ENCODE data around the gene REG1B. TPM values are rescaled to one million over a fixed set of nuclear protein-coding genes. Genes with fewer than 3 reads are reported as not detected.

The REG1B gene
- total RNA-seq, 2 donors from 2014 or later: not detected

DNA sequence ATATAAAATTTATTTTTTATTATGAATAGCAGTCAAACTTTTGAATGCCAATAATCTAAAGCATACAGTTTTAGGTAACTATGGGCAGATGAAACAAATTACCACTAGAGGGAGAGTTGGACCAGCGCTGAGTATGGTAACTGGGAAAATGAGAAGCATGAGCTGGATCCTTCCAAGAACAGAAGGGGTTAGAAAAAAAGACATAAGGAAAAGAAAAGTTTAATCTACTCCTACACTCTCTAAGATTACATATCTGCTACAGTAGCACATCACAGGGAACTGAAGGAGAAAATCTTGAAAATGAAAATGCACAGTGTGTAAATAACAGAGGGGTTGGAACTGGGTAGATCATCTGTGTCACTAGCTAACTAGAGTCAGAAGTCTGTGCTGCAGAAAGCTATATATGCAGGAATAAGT is 46.8 kb downstream of the REG1B start:
- 16% methylated on average over 1 of the region's 1 CpG for WGBS
- Histone ChIP-seq H3K27ac (no peak overlapping the region), H3K9me3 (no peaks in the 10 kb centered on the region), H3K4me3 (no peak overlapping the region), H3K4me1 (replicated peaks) (no peaks in the 10 kb centered on the region), H3K27me3 (replicated peaks; ENCODE audit: insufficient read depth) (no peaks in the 10 kb centered on the region), H3K36me3 (no peaks in the 10 kb centered on the region)
- DNase-seq (ENCODE audit: low spot score): no peak
- TF ChIP-seq POLR2A (IDR thresholded peaks at IDR 0.05): no peak
- TF ChIP-seq CTCF (IDR thresholded peaks at IDR 0.05): peak in 2 of 4 experiments; percentile 16 to 17
- intact Hi-C loops (cut with DNase I): loop anchor here (10.0 kb wide), 1 partner anchor 184 kb away; no protein-coding TSS in a partner anchor

DNA sequence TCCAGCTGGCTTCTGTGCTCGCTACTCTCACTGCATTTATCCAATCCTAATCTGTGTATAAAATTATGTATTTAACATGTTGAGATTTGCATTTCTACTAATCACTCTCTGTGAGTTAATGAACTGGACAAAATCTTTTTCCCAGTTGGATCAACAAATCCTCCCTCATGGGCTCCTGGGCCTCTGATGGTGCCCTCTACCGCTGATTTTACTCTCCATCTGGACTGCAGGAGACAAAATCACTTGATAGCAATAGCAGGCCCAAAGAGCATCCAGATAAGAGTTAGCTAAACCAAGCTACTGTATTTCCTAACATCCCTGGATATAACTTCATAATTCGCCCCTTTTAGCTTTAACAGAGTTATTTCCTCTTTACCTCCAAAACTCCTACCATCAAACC is 47.8 kb downstream of the REG1B start:
- TF ChIP-seq POLR2AphosphoS5 (IDR thresholded peaks at IDR 0.05) (no peak), CTCF (IDR thresholded peaks at IDR 0.05) (no peak), POLR2A (IDR thresholded peaks at IDR 0.05) (no peak)
- WGBS: 70% methylated on average over 3 of the region's 3 CpGs

More for the DNA sequence above, 47.8 kb downstream of the REG1B start:
- H3K4me1 ChIP-seq (replicated peaks): no peaks in the 10 kb centered on the region
- H3K9me3 ChIP-seq: no peaks in the 10 kb centered on the region
- no peaks in the 10 kb centered on the region for H3K27me3 ChIP-seq (replicated peaks; ENCODE audit: insufficient read depth)
- no peaks in the 10 kb centered on the region for H3K36me3 ChIP-seq
- H3K4me3 ChIP-seq: no peak overlapping the region
- no peak for DNase-seq (ENCODE audit: low spot score)
- intact Hi-C loops (cut with DNase I): loop anchor here (10.0 kb wide), 1 partner anchor 185 kb away; no protein-coding TSS in a partner anchor
- H3K27ac ChIP-seq: no peak overlapping the region

Other genes with a start within 250 kb of the REG1B start
- gene REG3G, start 62.3 kb downstream of the REG1B start, total RNA-seq: 10 to 100 TPM in 1 of 2 donors, not detected in 1; 52.0 TPM
- gene REG1A, start 32.5 kb upstream of the REG1B start, total RNA-seq: not detected
- gene REG3A, start 71.8 kb upstream of the REG1B start, total RNA-seq: not detected

Data from prostate gland (tissue), 2 donors.